CD14-positive monocyte (primary cell): ENCODE measurements around the gene CLASP1. TPM values are rescaled to one million over a fixed set of nuclear protein-coding genes. Genes with fewer than 3 reads are reported as not detected.
"Not testable (repeated sequence)": the region's sequence is repeated elsewhere in the genome, so short reads cannot be mapped to it uniquely, and the experiment has no call there.

ENCODE experiments used
- DNase-seq, 3 donors: peaks; one replicate each; pipeline ENCODE4 v3.0.0-alpha.2; 2011 to 2022
- H2AFZ ChIP-seq: 2 replicates; pipeline ENCODE4 v1.6.0; 2012; ENCODE audit warnings: mild to moderate bottlenecking, low read depth, low read length, inconsistent platforms; ENCODE audit not compliant: insufficient read depth, poor library complexity, severe bottlenecking
- H3K27ac ChIP-seq, 2 donors: 1 replicate in 1 of 2; 2 replicates in 1 of 2; pipeline ENCODE4 v1.5.1; 2012 to 2013; ENCODE audit warnings: low read length in 2 of 2, control low read depth in 1 of 2, inconsistent platforms in 1 of 2, low read depth in 1 of 2, mild to moderate bottlenecking in 1 of 2
- H3K27me3 ChIP-seq, 2 donors: one replicate each; pipeline versions ENCODE4 v1.6.0 to v1.6.1; 2011 to 2013; ENCODE audit warnings: low read length in 2 of 2; ENCODE audit not compliant: control insufficient read depth in 2 of 2, insufficient read depth in 2 of 2
- H3K36me3 ChIP-seq, 2 donors: replicated peaks in 1 of 2; 1 replicate in 1 of 2; 2 replicates in 1 of 2; pipeline versions ENCODE4 v1.5.1 to v1.6.1; 2012 to 2013; ENCODE audit warnings: low read length in 2 of 2, control low read depth in 1 of 2, inconsistent platforms in 1 of 2, mild to moderate bottlenecking in 1 of 2; ENCODE audit not compliant: insufficient read depth in 2 of 2, control insufficient read depth in 1 of 2
- H3K4me1 ChIP-seq, 2 donors: 1 replicate in 1 of 2; 2 replicates in 1 of 2; pipeline versions ENCODE4 v1.5.1 to v1.6.1; 2012 to 2013; ENCODE audit warnings: low read length in 2 of 2, control low read depth in 1 of 2, inconsistent platforms in 1 of 2, mild to moderate bottlenecking in 1 of 2, moderate library complexity in 1 of 2; ENCODE audit not compliant: insufficient read depth in 2 of 2, control insufficient read depth in 1 of 2
- H3K4me2 ChIP-seq: replicated peaks from 2 replicates; pipeline ENCODE3; 2012; ENCODE audit warnings: low read length, moderate library complexity, mild to moderate bottlenecking; ENCODE audit not compliant: poor library complexity, severe bottlenecking; ENCODE audit errors: extremely low read depth
- H3K4me3 ChIP-seq, 3 experiments: fragments of 200-600 bp in 1 of 3; sonication (generic) in 1 of 3; replicated peaks in 1 of 3; 1 replicate in 2 of 3; 2 replicates in 1 of 3; pipeline ENCODE4 v1.5.1; 2011 to 2013; ENCODE audit warnings: low read length in 3 of 3, mild to moderate bottlenecking in 3 of 3, control low read depth in 2 of 3, low read depth in 2 of 3, inconsistent platforms in 1 of 3, moderate library complexity in 1 of 3
- H3K79me2 ChIP-seq: 2 replicates; pipeline ENCODE4 v1.6.0; 2012; ENCODE audit warnings: mild to moderate bottlenecking, control low read depth, inconsistent platforms, low read length, moderate library complexity; ENCODE audit not compliant: insufficient read depth
- H3K9ac ChIP-seq: 2 replicates; pipeline ENCODE4 v1.6.0; 2017; ENCODE audit warnings: low read length, mild to moderate bottlenecking; ENCODE audit not compliant: insufficient read depth, poor library complexity, severe bottlenecking
- H3K9me3 ChIP-seq, 2 donors: replicated peaks in 1 of 2; 1 replicate in 1 of 2; 2 replicates in 1 of 2; pipeline versions ENCODE4 v1.5.1 to v1.6.1; 2012 to 2013; ENCODE audit warnings: low read length in 2 of 2, control low read depth in 1 of 2; ENCODE audit not compliant: control insufficient read depth in 1 of 2, insufficient read depth in 1 of 2
- H4K20me1 ChIP-seq: 2 replicates; pipeline ENCODE4 v1.6.0; 2012; ENCODE audit warnings: mild to moderate bottlenecking, low read length, control low read depth, moderate library complexity; ENCODE audit not compliant: insufficient read depth
- H3K27ac Mint-ChIP-seq, 7 donors: one replicate each; pipeline ENCODE4 v1.8.0; 2020; ENCODE audit warnings: mild to moderate bottlenecking in 7 of 7, mixed read lengths in 7 of 7, moderate library complexity in 6 of 7, inconsistent platforms in 2 of 7
- H3K27me3 Mint-ChIP-seq, 3 donors: one replicate each; pipeline ENCODE4 v1.8.0; 2021 to 2022; ENCODE audit warnings: low read depth in 3 of 3, mild to moderate bottlenecking in 3 of 3, mixed read lengths in 3 of 3, moderate library complexity in 3 of 3, inconsistent platforms in 1 of 3
- H3K36me3 Mint-ChIP-seq, 2 donors: one replicate each; pipeline ENCODE4 v1.8.0; 2020; ENCODE audit warnings: mixed read lengths in 2 of 2, inconsistent platforms in 1 of 2, mild to moderate bottlenecking in 1 of 2
- H3K4me1 Mint-ChIP-seq: one replicate; pipeline ENCODE4 v1.8.0; 2020; ENCODE audit warnings: mild to moderate bottlenecking, mixed read lengths
- H3K4me3 Mint-ChIP-seq, 2 donors: one replicate each; pipeline ENCODE4 v1.8.0; 2020; ENCODE audit warnings: mild to moderate bottlenecking in 2 of 2, mixed read lengths in 2 of 2, moderate library complexity in 1 of 2
- H3K9me3 Mint-ChIP-seq, 7 donors: one replicate each; pipeline ENCODE4 v1.8.0; 2020 to 2022; ENCODE audit warnings: mixed read lengths in 7 of 7, mild to moderate bottlenecking in 6 of 7, moderate library complexity in 6 of 7, inconsistent platforms in 2 of 7
- WGBS: methylation state at CpG from one replicate; pipeline ENCODE4 v1.1.5; 2013; ENCODE audit warnings: missing lambda C conversion rate; ENCODE audit not compliant: insufficient coverage; 5-methylcytosine and 5-hydroxymethylcytosine counted together
- intact Hi-C, 2 donors: fragments of 100-400 bp; cut with micrococcal nuclease; formaldehyde crosslinking; loops; one replicate each; pipeline versions ENCODE4 v1.15.0 to v1.15.1; 2023
- polyA plus RNA-seq, 3 donors: library from polyadenylated mRNA; depleted of rRNA in 1 of 3; unstranded in 2 of 3; stranded (reverse) in 1 of 3; fragments of 300-500 nt in 2 of 3; fragments of >200 nt in 1 of 3; fragmentation: Illumina TruSeq in 2 of 3; gene quantifications; 1 replicate in 2 of 3; 2 replicates in 1 of 3; pipeline ENCODE4 v1.2.3, GENCODE V29; 2012 to 2021
- TF ChIP-seq, protein P1 (sequence below): fragments of 200-600 bp; IDR thresholded peaks from one replicate; pipeline ENCODE4 v1.8.0; 2022; ENCODE audit warnings: antibody characterized with exemption, mild to moderate bottlenecking

The CLASP1 gene
- polyA plus RNA-seq, 3 donors, result 4.8 to 8.1 (median 7.6) TPM

GRCh38 chr2:121695171-121695451 lies 45.8 kb upstream of the CLASP1 start:
- no peak for DNase-seq
- intact Hi-C loops, result loop anchor here in 1 of 2 donors (5.0 kb wide), 1 partner anchor 43 kb away; no protein-coding TSS in a partner anchor
- Mint-ChIP-seq H3K9me3 (peaks cover 0 to 4% (median 1%) of the 10 kb centered on the region in 7 donors), H3K4me1 (peaks cover 20% of the 10 kb centered on the region), H3K27me3 (peaks cover 0 to 3% (median 2%) of the 10 kb centered on the region in 3 donors), H3K27ac (no peak overlapping the region), H3K4me3 (no peak overlapping the region), H3K36me3 (no peaks in the 10 kb centered on the region)
- Histone ChIP-seq H3K27me3 (no peaks in the 10 kb centered on the region), H4K20me1 (no peaks in the 10 kb centered on the region), H3K4me2 (no peak overlapping the region), H3K4me1 (peaks cover 17 to 20% of the 10 kb centered on the region in 2 donors), H3K4me3 (no peak overlapping the region), H3K9me3 (no peaks in the 10 kb centered on the region), H3K36me3 (no peaks in the 10 kb centered on the region), H3K79me2 (no peaks in the 10 kb centered on the region), H3K9ac (no peak overlapping the region), H3K27ac (no peak overlapping the region), H2AFZ (no peak overlapping the region)
- TF ChIP-seq, protein P1, sequence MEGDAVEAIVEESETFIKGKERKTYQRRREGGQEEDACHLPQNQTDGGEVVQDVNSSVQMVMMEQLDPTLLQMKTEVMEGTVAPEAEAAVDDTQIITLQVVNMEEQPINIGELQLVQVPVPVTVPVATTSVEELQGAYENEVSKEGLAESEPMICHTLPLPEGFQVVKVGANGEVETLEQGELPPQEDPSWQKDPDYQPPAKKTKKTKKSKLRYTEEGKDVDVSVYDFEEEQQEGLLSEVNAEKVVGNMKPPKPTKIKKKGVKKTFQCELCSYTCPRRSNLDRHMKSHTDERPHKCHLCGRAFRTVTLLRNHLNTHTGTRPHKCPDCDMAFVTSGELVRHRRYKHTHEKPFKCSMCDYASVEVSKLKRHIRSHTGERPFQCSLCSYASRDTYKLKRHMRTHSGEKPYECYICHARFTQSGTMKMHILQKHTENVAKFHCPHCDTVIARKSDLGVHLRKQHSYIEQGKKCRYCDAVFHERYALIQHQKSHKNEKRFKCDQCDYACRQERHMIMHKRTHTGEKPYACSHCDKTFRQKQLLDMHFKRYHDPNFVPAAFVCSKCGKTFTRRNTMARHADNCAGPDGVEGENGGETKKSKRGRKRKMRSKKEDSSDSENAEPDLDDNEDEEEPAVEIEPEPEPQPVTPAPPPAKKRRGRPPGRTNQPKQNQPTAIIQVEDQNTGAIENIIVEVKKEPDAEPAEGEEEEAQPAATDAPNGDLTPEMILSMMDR, result no peak
- WGBS, result 60% methylated on average over 1 of the region's 2 CpGs

- no peaks in the 10 kb centered on the region for H3K36me3 Mint-ChIP-seq
- H3K27ac Mint-ChIP-seq, result no peak overlapping the region
- H3K9ac ChIP-seq, result no peak overlapping the region
- 100% methylated on average over 2 of the region's 6 CpGs for WGBS
- H3K36me3 ChIP-seq, result no peaks in the 10 kb centered on the region
- H3K27me3 ChIP-seq, result no peaks in the 10 kb centered on the region
- no peaks in the 10 kb centered on the region for H3K9me3 ChIP-seq
- H3K4me3 ChIP-seq, result no peak overlapping the region
- H3K4me2 ChIP-seq, result no peak overlapping the region
- H3K79me2 ChIP-seq, result no peaks in the 10 kb centered on the region
- peaks cover 14% of the 10 kb centered on the region for H3K4me1 Mint-ChIP-seq
- H3K4me3 Mint-ChIP-seq, result no peak overlapping the region
- H3K27ac ChIP-seq, result no peak overlapping the region
- no peaks in the 10 kb centered on the region for H4K20me1 ChIP-seq
- intact Hi-C loops, result loop anchor here in 1 of 2 donors (5.0 kb wide), 1 partner anchor 42 kb away; no protein-coding TSS in a partner anchor
- peaks cover 0 to 4% (median 1%) of the 10 kb centered on the region in 7 donors for H3K9me3 Mint-ChIP-seq
- TF ChIP-seq, protein P1, result no peak
- H2AFZ ChIP-seq, result no peak overlapping the region
- H3K4me1 ChIP-seq, result peaks cover 12 to 15% of the 10 kb centered on the region in 2 donors
- peaks cover 0 to 3% (median 2%) of the 10 kb centered on the region in 3 donors for H3K27me3 Mint-ChIP-seq
- DNase-seq, result no peak
Measured at GRCh38 chr2:121694398-121695170, 45.3 kb upstream of the CLASP1 start.

- H3K9ac ChIP-seq, H3K4me3 ChIP-seq, H3K9me3 ChIP-seq, H3K4me2 ChIP-seq, H3K27ac Mint-ChIP-seq, H3K36me3 ChIP-seq, H3K36me3 Mint-ChIP-seq, H4K20me1 ChIP-seq, H3K9me3 Mint-ChIP-seq, H3K27me3 ChIP-seq, H2AFZ ChIP-seq, H3K4me3 Mint-ChIP-seq, H3K79me2 ChIP-seq, H3K27ac ChIP-seq, H3K4me1 ChIP-seq, H3K27me3 Mint-ChIP-seq, intact Hi-C loops, H3K4me1 Mint-ChIP-seq, DNase-seq: not testable (repeated sequence)
- no CpG with 5 or more reads among the region's 3 CpGs for WGBS
Measured at GRCh38 chr2:121690572-121690971, 41.3 kb upstream of the CLASP1 start.
